Liver (tissue), 10 donors: Measurements from ENCODE around the gene TMPRSS2. TPM values are rescaled to one million over a fixed set of nuclear protein-coding genes. Genes with fewer than 3 reads are reported as not detected.
"Not testable (repeated sequence)": the region's sequence is repeated elsewhere in the genome, so short reads cannot be mapped to it uniquely, and the experiment has no call there.

Experiments used
- DNase-seq: peaks from one replicate; pipeline ENCODE4 v3.0.0-alpha.2; 2017; ENCODE audit warnings: low spot score
- H3K27ac ChIP-seq, 2 donors: one replicate each; pipeline ENCODE4 v1.7.0; 2013; ENCODE audit warnings: inconsistent platforms in 2 of 2, low read length in 2 of 2, control low read depth in 1 of 2, low read depth in 1 of 2, mild to moderate bottlenecking in 1 of 2
- H3K27me3 ChIP-seq, 4 donors: one replicate each; pipeline versions ENCODE4 v1.6.1 to v1.7.0; 2013; ENCODE audit warnings: low read length in 3 of 4, inconsistent platforms in 1 of 4, mild to moderate bottlenecking in 1 of 4, moderate library complexity in 1 of 4; ENCODE audit not compliant: control insufficient read depth in 4 of 4, insufficient read depth in 4 of 4
- H3K36me3 ChIP-seq, 4 donors: one replicate each; pipeline versions ENCODE4 v1.6.1 to v1.7.0; 2013; ENCODE audit warnings: low read length in 3 of 4, mild to moderate bottlenecking in 3 of 4, low read depth in 1 of 4, moderate library complexity in 1 of 4; ENCODE audit not compliant: control insufficient read depth in 4 of 4, insufficient read depth in 3 of 4
- H3K4me1 ChIP-seq, 4 donors: one replicate each; pipeline versions ENCODE4 v1.6.1 to v1.7.0; 2013; ENCODE audit warnings: low read length in 3 of 4, mild to moderate bottlenecking in 3 of 4, moderate library complexity in 1 of 4; ENCODE audit not compliant: control insufficient read depth in 4 of 4, insufficient read depth in 4 of 4
- H3K4me3 ChIP-seq, 3 donors: one replicate each; pipeline versions ENCODE4 v1.6.1 to v1.7.0; 2013; ENCODE audit warnings: low read length in 3 of 3, control low read depth in 1 of 3, low read depth in 1 of 3, mild to moderate bottlenecking in 1 of 3
- H3K9ac ChIP-seq, 2 donors: one replicate each; pipeline ENCODE4 v1.7.0; 2013; ENCODE audit warnings: low read length in 2 of 2, mild to moderate bottlenecking in 2 of 2, moderate library complexity in 2 of 2, control low read depth in 1 of 2, low read depth in 1 of 2
- H3K9me3 ChIP-seq, 4 donors: one replicate each; pipeline versions ENCODE4 v1.6.1 to v1.7.0; 2013; ENCODE audit warnings: low read length in 3 of 4; ENCODE audit not compliant: control insufficient read depth in 4 of 4
- ATF3 ChIP-seq: IDR thresholded peaks from 2 replicates; pipeline ENCODE4 v1.6.1; 2016; ENCODE audit warnings: antibody characterized with exemption
- JUND ChIP-seq, 2 donors: IDR thresholded peaks; 2 replicates each; pipeline ENCODE4 v1.6.1; 2016; ENCODE audit warnings: antibody characterized with exemption in 2 of 2
- WGBS: extraction: QIAGEN DNeasy Blood & Tissue Kit; methylation state at CpG from one replicate; pipeline ENCODE4 v1.1.7; 2013; 5-methylcytosine and 5-hydroxymethylcytosine counted together
- polyA plus RNA-seq, 2 donors: library from polyadenylated mRNA; stranded (reverse) in 1 of 2; unstranded in 1 of 2; fragments of 200-250 nt in 1 of 2; fragments of >200 nt in 1 of 2; fragmentation: Nextera tagmentation in 1 of 2; extraction: Ambion mirVana in 1 of 2; gene quantifications; one replicate each; pipeline versions ENCODE4 v1.2.1 to v1.2.3, GENCODE V29; 2013 to 2015
- small RNA-seq: library from RNA; depleted of rRNA; stranded (forward); fragments of <200 nt; gene quantifications from one replicate; pipeline ENCODE3, GENCODE V24; 2014
- total RNA-seq, 2 donors: library from RNA; depleted of rRNA; stranded (reverse); fragments of >200 nt; gene quantifications; one replicate each; pipeline ENCODE4 v1.2.3, GENCODE V29; 2014
- donor health status: healthy.
- donor health status: healthy.
- donor health status: healthy.
- donor health status: healthy.
- donor health status: healthy.

TMPRSS2 gene
- total and polyA plus RNA-seq, 4 donors = 0.14 to 32.0 (median 11.4) TPM

GRCh38 chr21:41418393-41418792 lies 89.6 kb downstream of the TMPRSS2 start (continued):
- TF ChIP-seq ATF3 (no peak), JUND (IDR thresholded peaks at IDR 0.05) (no peak)

GRCh38 chr21:41417505-41417904 lies 90.5 kb downstream of the TMPRSS2 start:
- not testable (repeated sequence) for H3K4me1 ChIP-seq, H3K4me3 ChIP-seq, H3K27ac ChIP-seq, H3K36me3 ChIP-seq, H3K9ac ChIP-seq, H3K9me3 ChIP-seq, H3K27me3 ChIP-seq, DNase-seq
- WGBS = 92% methylated on average over 2 of the region's 2 CpGs

Small RNAs within 50 kb of the gene (small RNA-seq; reads per million reads assigned to genes)
- not detected for gene RF00421

Other genes starting within 250 kb of the TMPRSS2 start
- 10 to 100 TPM in 1 of 2 donors, 1 to 10 TPM in 1; 5.4 to 18.2 TPM for gene FAM3B, start 191.4 kb downstream of the TMPRSS2 start, total RNA-seq
- gene FAM3B, start 191.4 kb downstream of the TMPRSS2 start, polyA plus RNA-seq = 1 to 10 TPM in 1 of 2 donors, under 1 TPM in 1; 0.72 to 1.5 TPM
- gene MX2, start 146.1 kb downstream of the TMPRSS2 start, total RNA-seq = 1 to 10 TPM; 2.6 to 4.7 TPM
- gene MX2, start 146.1 kb downstream of the TMPRSS2 start, polyA plus RNA-seq = 1 to 10 TPM in 1 of 2 donors, under 1 TPM in 1; 0.69 to 1.9 TPM
- gene MX1, start 81.9 kb downstream of the TMPRSS2 start, total RNA-seq = 10 to 100 TPM; 15.1 to 21.3 TPM
- gene MX1, start 81.9 kb downstream of the TMPRSS2 start, polyA plus RNA-seq = 10 to 100 TPM; 16.3 to 19.7 TPM